Ascending aorta (tissue), 2 donors: Measurements from ENCODE around the gene ASXL1. TPM values are rescaled to one million over a fixed set of nuclear protein-coding genes. Genes with fewer than 3 reads are reported as not detected.

ENCODE experiments used
- DNase-seq, 2 donors: peaks; one replicate each; pipeline ENCODE4 v3.0.0-alpha.2; 2019; ENCODE audit warnings: low spot score in 2 of 2
- H3K27ac ChIP-seq, 2 donors: fragments of 200-600 bp; sonication (generic); one replicate each; pipeline ENCODE4 v1.5.1; 2016 to 2017; ENCODE audit warnings: mild to moderate bottlenecking in 1 of 2
- H3K27me3 ChIP-seq: fragments of 200-600 bp; sonication (generic); one replicate; pipeline ENCODE4 v1.5.1; 2017
- H3K36me3 ChIP-seq, 2 donors: fragments of 200-600 bp; sonication (generic); one replicate each; pipeline ENCODE4 v1.5.1; 2016
- H3K4me1 ChIP-seq, 2 donors: fragments of 200-600 bp; sonication (generic); one replicate each; pipeline ENCODE4 v1.5.1; 2016 to 2017; ENCODE audit warnings: mild to moderate bottlenecking in 1 of 2
- H3K4me3 ChIP-seq, 2 donors: fragments of 200-600 bp; sonication (generic); one replicate each; pipeline ENCODE4 v1.5.1; 2016 to 2017; ENCODE audit warnings: mild to moderate bottlenecking in 1 of 2
- H3K9me3 ChIP-seq, 2 donors: fragments of 200-600 bp; sonication (generic); one replicate each; pipeline ENCODE4 v1.5.1; 2016
- CTCF ChIP-seq, 3 experiments: fragments of 200-600 bp in 2 of 3; fragments of 450-650 bp in 1 of 3; sonication (generic) in 2 of 3; IDR thresholded peaks; one replicate each; pipeline ENCODE4 v1.5.1; 2016 to 2019; ENCODE audit warnings: antibody characterized with exemption in 3 of 3, mild to moderate bottlenecking in 1 of 3, moderate library complexity in 1 of 3
- intact Hi-C: fragments of 100-400 bp; cut with DNase I; formaldehyde crosslinking; loops from one replicate; pipeline ENCODE4 v1.15.1; 2023
- total RNA-seq: library from RNA; depleted of rRNA; stranded (reverse); fragments of >200 nt; gene quantifications from one replicate; pipeline ENCODE4 v1.1.0, GENCODE V29; 2016

ASXL1 gene
- total RNA-seq, 1 donor from 2014 or later: 37.4 TPM

GRCh38 chr20:32484958-32485769 lies 127.0 kb downstream of the ASXL1 start:
- intact Hi-C loops: loop anchor here (1.0 to 2.0 kb wide), 3 partner anchors 126 to 278 kb away; partner anchors contain the start of genes ASXL1, KIF3B, PLAGL2 and POFUT1
- peak; percentile 69 to 81 (median 74) for TF ChIP-seq CTCF (IDR thresholded peaks at IDR 0.05)
- DNase-seq: peak; percentile 51 to 87

GRCh38 chr20:32485770-32486478 lies 127.8 kb downstream of the ASXL1 start:
- intact Hi-C loops: loop anchor here (1.0 to 2.0 kb wide), 3 partner anchors 127 to 279 kb away; partner anchors contain the start of genes ASXL1, KIF3B, PLAGL2 and POFUT1
- DNase-seq: no peak

More at GRCh38 chr20:32484958-32485769, 127.0 kb downstream of the ASXL1 start:
- Histone ChIP-seq H3K4me1 (peaks cover 0 to 11% of the 10 kb centered on the region in 2 donors), H3K27me3 (no peaks in the 10 kb centered on the region), H3K4me3 (peak overlapping the region; percentile 88 to 96), H3K9me3 (no peaks in the 10 kb centered on the region), H3K36me3 (no peaks in the 10 kb centered on the region), H3K27ac (peak overlapping the region; percentile 55 to 64)

GRCh38 chr20:32487381-32487780 lies 129.2 kb downstream of the ASXL1 start:
- no peak for TF ChIP-seq CTCF (IDR thresholded peaks at IDR 0.05)
- intact Hi-C loops: no loop called here

More at GRCh38 chr20:32485770-32486478, 127.8 kb downstream of the ASXL1 start:
- no peaks in the 10 kb centered on the region for H3K36me3 ChIP-seq
- peaks cover 0 to 11% of the 10 kb centered on the region in 2 donors for H3K4me1 ChIP-seq
- H3K9me3 ChIP-seq: no peaks in the 10 kb centered on the region
- no peak for TF ChIP-seq CTCF (IDR thresholded peaks at IDR 0.05)
- no peaks in the 10 kb centered on the region for H3K27me3 ChIP-seq
- no peak overlapping the region for H3K4me3 ChIP-seq
- H3K27ac ChIP-seq: peak overlapping the region in 1 of 2 donors; percentile 25

GRCh38 chr20:32488066-32488838 lies 130.1 kb downstream of the ASXL1 start:
- Histone ChIP-seq H3K4me3 (no peak overlapping the region), H3K9me3 (no peaks in the 10 kb centered on the region), H3K27me3 (no peaks in the 10 kb centered on the region), H3K27ac (no peak overlapping the region), H3K36me3 (no peaks in the 10 kb centered on the region), H3K4me1 (peaks cover 0 to 2% of the 10 kb centered on the region in 2 donors)
- intact Hi-C loops: no loop called here
- no peak for TF ChIP-seq CTCF (IDR thresholded peaks at IDR 0.05)
- peak in 1 of 2 donors; percentile 43 for DNase-seq

More at GRCh38 chr20:32487381-32487780, 129.2 kb downstream of the ASXL1 start:
- no peak overlapping the region for H3K4me3 ChIP-seq
- no peaks in the 10 kb centered on the region for H3K36me3 ChIP-seq
- peaks cover 0 to 2% of the 10 kb centered on the region in 2 donors for H3K4me1 ChIP-seq
- H3K9me3 ChIP-seq: no peaks in the 10 kb centered on the region
- no peak overlapping the region for H3K27ac ChIP-seq
- H3K27me3 ChIP-seq: no peaks in the 10 kb centered on the region
- DNase-seq: no peak

Other genes with a start within 250 kb of the ASXL1 start
- 29.2 TPM for gene TM9SF4, start 248.6 kb upstream of the ASXL1 start, total RNA-seq
- gene PLAGL2, start 150.6 kb upstream of the ASXL1 start, total RNA-seq: 6.7 TPM
- 29.8 TPM for gene POFUT1, start 150.5 kb upstream of the ASXL1 start, total RNA-seq
- gene KIF3B, start 80.7 kb upstream of the ASXL1 start, total RNA-seq: 20.1 TPM
- gene NOL4L, start 227.0 kb downstream of the ASXL1 start, total RNA-seq: 19.8 TPM